GM23338 (cell line): ENCODE data around the gene ADGRB3. TPM values are rescaled to one million over a fixed set of nuclear protein-coding genes. Genes with fewer than 3 reads are reported as not detected.

Experiments used
- ATAC-seq: fragments of 200-7000 bp; cut with Tn5 transposase; 3 replicates; pipeline ENCODE4 v1.9.1; 2020
- DNase-seq: peaks from one replicate; pipeline ENCODE4 v3.0.0-alpha.2; 2015; ENCODE audit warnings: low spot score
- H2AFZ ChIP-seq: fragments of 200-600 bp; sonication (generic); 2 replicates; pipeline ENCODE4 v1.8.0; 2016; ENCODE audit warnings: antibody characterized with exemption, mild to moderate bottlenecking, moderate library complexity
- H3F3A ChIP-seq: fragments of 200-600 bp; sonication (generic); replicated peaks from 2 replicates; pipeline ENCODE4 v1.8.0; 2017; ENCODE audit warnings: antibody characterized with exemption, mixed run types, low read depth
- H3K27ac ChIP-seq: fragments of 200-600 bp; sonication (generic); 2 replicates; pipeline ENCODE4 v1.6.1; 2016; ENCODE audit warnings: low read depth
- H3K27me3 ChIP-seq: fragments of 200-600 bp; sonication (generic); 2 replicates; pipeline ENCODE4 v1.8.0; 2016; ENCODE audit warnings: mild to moderate bottlenecking, mixed run types, moderate library complexity; ENCODE audit not compliant: insufficient read depth
- H3K36me3 ChIP-seq: fragments of 200-600 bp; sonication (generic); 2 replicates; pipeline ENCODE4 v1.8.0; 2016; ENCODE audit warnings: mild to moderate bottlenecking; ENCODE audit not compliant: insufficient read depth
- H3K4me1 ChIP-seq: fragments of 200-600 bp; sonication (generic); 2 replicates; pipeline ENCODE4 v1.8.0; 2016; ENCODE audit warnings: mild to moderate bottlenecking, moderate library complexity; ENCODE audit not compliant: insufficient read depth
- H3K4me2 ChIP-seq: fragments of 200-600 bp; sonication (generic); 2 replicates; pipeline ENCODE4 v1.7.1; 2017; ENCODE audit warnings: mixed run types
- H3K4me3 ChIP-seq: fragments of 200-600 bp; sonication (generic); 2 replicates; pipeline ENCODE4 v1.6.1; 2016; ENCODE audit warnings: mixed run types
- H3K79me2 ChIP-seq: fragments of 200-600 bp; sonication (generic); replicated peaks from 2 replicates; pipeline ENCODE4 v1.8.0; 2017; ENCODE audit warnings: mild to moderate bottlenecking; ENCODE audit not compliant: insufficient read depth
- H3K9me2 ChIP-seq: fragments of 200-600 bp; sonication (generic); 2 replicates; pipeline ENCODE4 v1.8.0; 2017; ENCODE audit not compliant: insufficient read depth
- H4K20me1 ChIP-seq: fragments of 200-600 bp; sonication (generic); replicated peaks from 2 replicates; pipeline ENCODE4 v1.8.0; 2017; ENCODE audit warnings: mild to moderate bottlenecking; ENCODE audit not compliant: insufficient read depth
- H3K27ac Mint-ChIP-seq: 2 replicates; pipeline ENCODE4 v1.8.0; 2020; ENCODE audit warnings: inconsistent platforms, mild to moderate bottlenecking, moderate library complexity, mixed read lengths
- H3K27me3 Mint-ChIP-seq: 3 replicates; pipeline ENCODE4 v1.8.0; 2022; ENCODE audit warnings: low read depth, mild to moderate bottlenecking, moderate library complexity, mixed read lengths, inconsistent platforms; ENCODE audit not compliant: insufficient read depth, poor library complexity
- H3K36me3 Mint-ChIP-seq: 3 replicates; pipeline ENCODE4 v1.8.0; 2021; ENCODE audit warnings: low read depth, mild to moderate bottlenecking, inconsistent platforms, moderate library complexity, mixed read lengths
- H3K4me1 Mint-ChIP-seq: 3 replicates; pipeline ENCODE4 v1.8.0; 2020; ENCODE audit warnings: mild to moderate bottlenecking, inconsistent platforms, mixed read lengths
- H3K4me3 Mint-ChIP-seq: 3 replicates; pipeline ENCODE4 v1.8.0; 2021; ENCODE audit warnings: moderate library complexity, mild to moderate bottlenecking, inconsistent platforms, mixed read lengths
- H3K9me3 Mint-ChIP-seq: 3 replicates; pipeline ENCODE4 v1.8.0; 2020; ENCODE audit warnings: moderate library complexity, mild to moderate bottlenecking, inconsistent platforms, mixed read lengths
- CREB1 ChIP-seq: fragments of 250-450 bp; sonication (Bioruptor Pico); IDR thresholded peaks from 2 replicates; pipeline ENCODE4 v1.5.0; 2020; ENCODE audit warnings: low read depth, mild to moderate bottlenecking, moderate library complexity
- CTCF ChIP-seq, 2 experiments: fragments of 200-600 bp in 1 of 2; sonication (generic) in 1 of 2; conservative IDR thresholded peaks; 2 replicates each; pipeline versions ENCODE4 v1.5.1 to v1.6.1; 2016 to 2017; ENCODE audit warnings: antibody characterized with exemption in 2 of 2, low read depth in 2 of 2, mild to moderate bottlenecking in 2 of 2, moderate library complexity in 1 of 2
- EZH2 ChIP-seq: fragments of 200-600 bp; sonication (generic); IDR thresholded peaks from one replicate; pipeline ENCODE4 v1.8.0; 2017; ENCODE audit warnings: antibody characterized with exemption, mild to moderate bottlenecking, low read depth; ENCODE audit not compliant: unreplicated experiment
- EZH2phosphoT487 ChIP-seq: fragments of 200-600 bp; sonication (generic); IDR thresholded peaks from one replicate; pipeline ENCODE4 v1.8.1; 2018; ENCODE audit warnings: antibody characterized with exemption; ENCODE audit not compliant: unreplicated experiment
- JUNB ChIP-seq: IDR thresholded peaks from one replicate; pipeline ENCODE4 v1.6.1; 2016; ENCODE audit warnings: antibody characterized with exemption; ENCODE audit not compliant: unreplicated experiment
- NANOG ChIP-seq: IDR thresholded peaks from 2 replicates; pipeline ENCODE4 v1.6.1; 2016; ENCODE audit warnings: antibody characterized with exemption, borderline replicate concordance
- POLR2AphosphoS5 ChIP-seq: IDR thresholded peaks from 2 replicates; pipeline ENCODE4 v1.6.1; 2016; ENCODE audit warnings: antibody characterized with exemption, low read depth
- STAT1 ChIP-seq: IDR thresholded peaks from one replicate; pipeline ENCODE4 v1.6.1; 2016; ENCODE audit warnings: antibody characterized with exemption; ENCODE audit not compliant: unreplicated experiment
- ZNF114 ChIP-seq: fragments of 250-450 bp; sonication (Bioruptor Pico); IDR thresholded peaks from 2 replicates; pipeline ENCODE4 v1.5.0; 2020; ENCODE audit warnings: mild to moderate bottlenecking, moderate library complexity
- ZNF331 ChIP-seq: fragments of 250-450 bp; sonication (Bioruptor Pico); IDR thresholded peaks from 2 replicates; pipeline ENCODE4 v1.5.0; 2020; ENCODE audit warnings: low read depth, mild to moderate bottlenecking, moderate library complexity
- ZNF462 ChIP-seq: fragments of 250-450 bp; sonication (Bioruptor Pico); IDR thresholded peaks from 2 replicates; pipeline ENCODE4 v1.5.0; 2020; ENCODE audit warnings: mild to moderate bottlenecking, moderate library complexity
- polyA plus RNA-seq: library from polyadenylated mRNA; unstranded; fragments of >200 nt; fragmentation: Nextera tagmentation; extraction: Ambion mirVana; gene quantifications from 2 replicates; pipeline ENCODE4 v1.2.1, GENCODE V29; 2016
- total RNA-seq: library from RNA; depleted of rRNA; stranded (reverse); fragments of >200 nt; shearing (Covaris generic); gene quantifications from 2 replicates; pipeline ENCODE4 v1.2.3, GENCODE V29; 2014
- TF ChIP-seq, protein P1 (sequence below): IDR thresholded peaks from one replicate; pipeline ENCODE4 v1.6.1; 2018; ENCODE audit warnings: antibody characterized with exemption; ENCODE audit not compliant: unreplicated experiment
- TF ChIP-seq, protein P2 (sequence below): IDR thresholded peaks from 2 replicates; pipeline ENCODE4 v1.6.1; 2016; ENCODE audit warnings: antibody characterized with exemption

ADGRB3 gene
- total and polyA plus RNA-seq, 2 experiments from 2014 or later = 0.92 to 4.0 TPM

DNA sequence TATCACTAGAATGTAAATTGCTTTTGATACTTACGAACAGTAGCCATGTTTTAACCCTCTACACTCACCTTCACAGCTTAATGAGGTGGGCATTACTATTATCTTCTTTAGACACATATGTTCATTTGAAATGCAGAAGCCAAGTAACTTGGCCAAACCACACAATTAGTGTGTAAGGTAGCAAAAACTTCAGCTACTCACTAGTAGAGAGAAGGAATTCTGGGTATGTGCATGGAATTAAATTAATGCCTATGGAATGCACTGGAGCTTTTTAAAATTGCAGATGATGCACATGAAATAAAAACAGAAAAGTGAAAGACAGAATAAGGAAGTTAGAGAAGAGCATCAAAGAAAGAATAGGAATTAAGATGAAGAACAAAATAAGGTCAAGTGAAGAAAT, 494.0 kb downstream of the ADGRB3 start:
- Histone ChIP-seq H3K27me3 (no peaks in the 10 kb centered on the region), H3K4me3 (no peak overlapping the region), H4K20me1 (no peaks in the 10 kb centered on the region), H3F3A (no peaks in the 10 kb centered on the region), H3K4me2 (no peak overlapping the region), H3K4me1 (no peaks in the 10 kb centered on the region), H2AFZ (no peak overlapping the region), H3K36me3 (no peaks in the 10 kb centered on the region), H3K27ac (no peak overlapping the region), H3K9me2 (no peaks in the 10 kb centered on the region), H3K79me2 (no peaks in the 10 kb centered on the region)
- 0 out of 3 replicates have a peak, but pooled peaks cover 6% of the 10 kb centered on the region for H3K9me3 Mint-ChIP-seq
- ATAC-seq = no peak
- TF ChIP-seq JUNB (no peak), ZNF114 (CRISPR knock-in tag) (no peak), NANOG (no peak), CTCF (conservative IDR thresholded peaks at IDR 0.05; ENCODE audit: low read depth in 2 of 2) (no peak), EZH2phosphoT487 (no peak), CREB1 (CRISPR knock-in tag) (no peak), EZH2 (no peak), POLR2AphosphoS5 (no peak), ZNF331 (CRISPR knock-in tag) (no peak), STAT1 (no peak), ZNF462 (no peak)
- TF ChIP-seq, protein P1, sequence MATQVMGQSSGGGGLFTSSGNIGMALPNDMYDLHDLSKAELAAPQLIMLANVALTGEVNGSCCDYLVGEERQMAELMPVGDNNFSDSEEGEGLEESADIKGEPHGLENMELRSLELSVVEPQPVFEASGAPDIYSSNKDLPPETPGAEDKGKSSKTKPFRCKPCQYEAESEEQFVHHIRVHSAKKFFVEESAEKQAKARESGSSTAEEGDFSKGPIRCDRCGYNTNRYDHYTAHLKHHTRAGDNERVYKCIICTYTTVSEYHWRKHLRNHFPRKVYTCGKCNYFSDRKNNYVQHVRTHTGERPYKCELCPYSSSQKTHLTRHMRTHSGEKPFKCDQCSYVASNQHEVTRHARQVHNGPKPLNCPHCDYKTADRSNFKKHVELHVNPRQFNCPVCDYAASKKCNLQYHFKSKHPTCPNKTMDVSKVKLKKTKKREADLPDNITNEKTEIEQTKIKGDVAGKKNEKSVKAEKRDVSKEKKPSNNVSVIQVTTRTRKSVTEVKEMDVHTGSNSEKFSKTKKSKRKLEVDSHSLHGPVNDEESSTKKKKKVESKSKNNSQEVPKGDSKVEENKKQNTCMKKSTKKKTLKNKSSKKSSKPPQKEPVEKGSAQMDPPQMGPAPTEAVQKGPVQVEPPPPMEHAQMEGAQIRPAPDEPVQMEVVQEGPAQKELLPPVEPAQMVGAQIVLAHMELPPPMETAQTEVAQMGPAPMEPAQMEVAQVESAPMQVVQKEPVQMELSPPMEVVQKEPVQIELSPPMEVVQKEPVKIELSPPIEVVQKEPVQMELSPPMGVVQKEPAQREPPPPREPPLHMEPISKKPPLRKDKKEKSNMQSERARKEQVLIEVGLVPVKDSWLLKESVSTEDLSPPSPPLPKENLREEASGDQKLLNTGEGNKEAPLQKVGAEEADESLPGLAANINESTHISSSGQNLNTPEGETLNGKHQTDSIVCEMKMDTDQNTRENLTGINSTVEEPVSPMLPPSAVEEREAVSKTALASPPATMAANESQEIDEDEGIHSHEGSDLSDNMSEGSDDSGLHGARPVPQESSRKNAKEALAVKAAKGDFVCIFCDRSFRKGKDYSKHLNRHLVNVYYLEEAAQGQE = no peak
- TF ChIP-seq, protein P2, sequence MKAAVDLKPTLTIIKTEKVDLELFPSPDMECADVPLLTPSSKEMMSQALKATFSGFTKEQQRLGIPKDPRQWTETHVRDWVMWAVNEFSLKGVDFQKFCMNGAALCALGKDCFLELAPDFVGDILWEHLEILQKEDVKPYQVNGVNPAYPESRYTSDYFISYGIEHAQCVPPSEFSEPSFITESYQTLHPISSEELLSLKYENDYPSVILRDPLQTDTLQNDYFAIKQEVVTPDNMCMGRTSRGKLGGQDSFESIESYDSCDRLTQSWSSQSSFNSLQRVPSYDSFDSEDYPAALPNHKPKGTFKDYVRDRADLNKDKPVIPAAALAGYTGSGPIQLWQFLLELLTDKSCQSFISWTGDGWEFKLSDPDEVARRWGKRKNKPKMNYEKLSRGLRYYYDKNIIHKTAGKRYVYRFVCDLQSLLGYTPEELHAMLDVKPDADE = no peak
- DNase-seq = no peak
- no peak overlapping the region for H3K27ac Mint-ChIP-seq
- H3K36me3 Mint-ChIP-seq = no peaks in the 10 kb centered on the region
- H3K4me1 Mint-ChIP-seq = peaks cover 4% of the 10 kb centered on the region; the same call in 2 of the 3 replicates
- H3K4me3 Mint-ChIP-seq = no peak overlapping the region
- no peaks in the 10 kb centered on the region for H3K27me3 Mint-ChIP-seq
